GM10248 (cell line): ENCODE results near the gene IDNK.

Experiments used
- CTCF ChIA-PET: fragments of 300-600 bp; sonication (Branson Sonifier 250); formaldehyde crosslinking; extraction: SDS; loops from one replicate; lab custom pipeline; 2021; ENCODE audit warnings: antibody characterized with exemption; lab: Yijun Ruan, JAX
- POLR2A ChIA-PET: fragments of 350-650 bp; sonication (Branson Sonifier 250); formaldehyde crosslinking; extraction: SDS; loops from one replicate; lab custom pipeline; 2020; ENCODE audit warnings: antibody characterized with exemption; lab: Yijun Ruan, JAX
- DNase-seq: peaks from one replicate; pipeline ENCODE4 v3.0.0; 2012; ENCODE audit errors: extremely low spot score
- CTCF ChIP-seq: IDR thresholded peaks from 2 replicates; pipeline ENCODE4 v1.5.1; 2012; ENCODE audit warnings: mild to moderate bottlenecking, low read depth; ENCODE audit errors: extremely low read depth, missing control alignments, control extremely low read depth

IDNK gene

GRCh38 chr9:83688921-83689320 lies 66.0 kb downstream of the IDNK start:
- DNase-seq: no peak
- CTCF ChIA-PET: interaction anchor here (0.8 to 3.8 kb wide), 6 partner anchors 9 to 20 kb away, joined by 3 to 13 read pairs (median 4); partner anchors contain the start of gene UBQLN1
- POLR2A ChIA-PET: no interaction called here
- no peak for TF ChIP-seq CTCF

- ChIA-PET CTCF (interaction anchor here (1.8 to 2.7 kb wide), 4 partner anchors 8 to 17 kb away, joined by 6 to 10 read pairs (median 7); partner anchors contain the start of gene UBQLN1), POLR2A (interaction anchor here (1.1 kb wide), 1 partner anchor 10 kb away, joined by 3 read pairs; no protein-coding TSS in a partner anchor)
- no peak for TF ChIP-seq CTCF
- no peak for DNase-seq
These were observed 68.5 kb downstream of the IDNK start for GRCh38 chr9:83691492-83691891.
